Mesenchymal stem cell (in vitro differentiated cells and primary cell): ENCODE results near the gene IL4.

Experiments used
- DNase-seq: peaks from one replicate; pipeline ENCODE4 v3.0.0-alpha.2; 2013
- H2AFZ ChIP-seq: one replicate; pipeline ENCODE4 v1.6.1; 2013; ENCODE audit warnings: low read depth, mild to moderate bottlenecking, control low read depth, inconsistent platforms, low read length, moderate library complexity
- H2AK5ac ChIP-seq: 2 replicates; pipeline ENCODE4 v1.6.1; 2013; ENCODE audit warnings: low read length, moderate library complexity, mild to moderate bottlenecking, inconsistent platforms; ENCODE audit not compliant: severe bottlenecking
- H2BK120ac ChIP-seq: one replicate; pipeline ENCODE4 v1.6.1; 2013; ENCODE audit warnings: low read depth, mild to moderate bottlenecking, inconsistent platforms, low read length, moderate library complexity
- H2BK12ac ChIP-seq, 2 experiments: one replicate each; pipeline ENCODE4 v1.6.1; 2013; ENCODE audit warnings: inconsistent platforms in 2 of 2, low read length in 2 of 2, mild to moderate bottlenecking in 2 of 2, moderate library complexity in 2 of 2, control low read depth in 1 of 2
- H2BK15ac ChIP-seq: one replicate; pipeline ENCODE4 v1.6.1; 2013; ENCODE audit warnings: mild to moderate bottlenecking, low read depth, inconsistent platforms; ENCODE audit not compliant: poor library complexity, severe bottlenecking
- H2BK5ac ChIP-seq: 2 replicates; pipeline ENCODE4 v1.6.1; 2013; ENCODE audit warnings: low read depth, mild to moderate bottlenecking, low read length, control low read depth, inconsistent platforms; ENCODE audit not compliant: poor library complexity, severe bottlenecking
- H3K14ac ChIP-seq, 2 experiments: one replicate each; pipeline ENCODE4 v1.6.1; 2013; ENCODE audit warnings: inconsistent platforms in 2 of 2, low read length in 2 of 2, control low read depth in 1 of 2, mild to moderate bottlenecking in 1 of 2, moderate library complexity in 1 of 2
- H3K18ac ChIP-seq, 2 experiments: one replicate each; pipeline ENCODE4 v1.6.1; 2013; ENCODE audit warnings: inconsistent platforms in 2 of 2, low read length in 2 of 2, control low read depth in 1 of 2, low read depth in 1 of 2, mild to moderate bottlenecking in 1 of 2
- H3K23ac ChIP-seq, 2 experiments: one replicate each; pipeline ENCODE4 v1.6.1; 2013; ENCODE audit warnings: inconsistent platforms in 2 of 2, low read length in 2 of 2, mild to moderate bottlenecking in 2 of 2, moderate library complexity in 2 of 2, control low read depth in 1 of 2
- H3K27ac ChIP-seq: 2 replicates; pipeline ENCODE4 v1.5.1; 2013; ENCODE audit warnings: mild to moderate bottlenecking, moderate library complexity, low read length, control low read depth, inconsistent platforms; ENCODE audit not compliant: poor library complexity, severe bottlenecking
- H3K27me3 ChIP-seq, 2 experiments: 2 replicates each; pipeline versions ENCODE4 v1.6.1 to v1.7.0; 2013; ENCODE audit warnings: low read length in 2 of 2, mild to moderate bottlenecking in 2 of 2, moderate library complexity in 2 of 2, control low read depth in 1 of 2, inconsistent platforms in 1 of 2; ENCODE audit not compliant: control insufficient read depth in 1 of 2, insufficient read depth in 1 of 2
- H3K36me3 ChIP-seq, 2 experiments: 2 replicates each; pipeline versions ENCODE4 v1.6.1 to v1.7.0; 2013; ENCODE audit warnings: low read length in 2 of 2, control low read depth in 1 of 2, inconsistent platforms in 1 of 2, low read depth in 1 of 2, mild to moderate bottlenecking in 1 of 2; ENCODE audit not compliant: insufficient read depth in 2 of 2, control insufficient read depth in 1 of 2
- H3K4ac ChIP-seq, 2 experiments: one replicate each; pipeline ENCODE4 v1.6.1; 2013; ENCODE audit warnings: inconsistent platforms in 2 of 2, low read length in 2 of 2, mild to moderate bottlenecking in 2 of 2, moderate library complexity in 2 of 2, control low read depth in 1 of 2, low read depth in 1 of 2
- H3K4me1 ChIP-seq: 2 replicates; pipeline ENCODE4 v1.6.1; 2013; ENCODE audit warnings: low read depth, low read length, control low read depth; ENCODE audit not compliant: control insufficient read depth, insufficient read depth
- H3K4me2 ChIP-seq: 2 replicates; pipeline ENCODE4 v1.6.1; 2013; ENCODE audit warnings: low read length, mild to moderate bottlenecking, inconsistent platforms; ENCODE audit not compliant: poor library complexity, severe bottlenecking
- H3K4me3 ChIP-seq, 2 experiments: 2 replicates each; pipeline versions ENCODE4 v1.5.1 to v1.7.0; 2013; ENCODE audit warnings: low read length in 2 of 2, mild to moderate bottlenecking in 2 of 2, control low read depth in 1 of 2, low read depth in 1 of 2; ENCODE audit not compliant: insufficient read depth in 1 of 2
- H3K79me1 ChIP-seq: replicated peaks from 2 replicates; pipeline ENCODE4 v1.6.1; 2013; ENCODE audit warnings: mild to moderate bottlenecking, control low read depth, low read length, inconsistent platforms; ENCODE audit not compliant: poor library complexity, severe bottlenecking
- H3K9ac ChIP-seq: 2 replicates; pipeline ENCODE4 v1.7.0; 2013; ENCODE audit warnings: mild to moderate bottlenecking, low read length, moderate library complexity
- H3K9me3 ChIP-seq: 2 replicates; pipeline ENCODE4 v1.7.0; 2013; ENCODE audit warnings: mild to moderate bottlenecking, low read length; ENCODE audit not compliant: control insufficient read depth
- H4K8ac ChIP-seq: one replicate; pipeline ENCODE4 v1.6.1; 2013; ENCODE audit warnings: inconsistent platforms, mild to moderate bottlenecking, low read length, moderate library complexity
- H4K91ac ChIP-seq: one replicate; pipeline ENCODE4 v1.6.1; 2013; ENCODE audit warnings: mild to moderate bottlenecking, low read length, inconsistent platforms
- WGBS: methylation state at CpG from one replicate; pipeline ENCODE4 v1.1.7; 2013; ENCODE audit warnings: mixed read lengths; 5-methylcytosine and 5-hydroxymethylcytosine counted together

The IL4 gene

GRCh38 chr5:132646583-132647266 lies 27.1 kb upstream of the IL4 start:
- H2BK12ac ChIP-seq, result no peak overlapping the region
- H3K4me1 ChIP-seq, result no peaks in the 10 kb centered on the region
- H3K36me3 ChIP-seq, result peaks cover 8 to 25% of the 10 kb centered on the region in 2 experiments
- no peak overlapping the region for H4K91ac ChIP-seq
- WGBS, result 88% methylated on average over 8 of the region's 11 CpGs
- H3K14ac ChIP-seq, result peak overlapping the region in 1 of 2 experiments; percentile 12
- no peak overlapping the region for H3K4ac ChIP-seq
- H3K4me2 ChIP-seq, result no peak overlapping the region
- H3K9me3 ChIP-seq, result no peaks in the 10 kb centered on the region
- no peak overlapping the region for H3K9ac ChIP-seq
- no peak overlapping the region for H2BK120ac ChIP-seq
- H2BK15ac ChIP-seq, result no peak overlapping the region
- no peak overlapping the region for H3K4me3 ChIP-seq
- no peaks in the 10 kb centered on the region for H3K27me3 ChIP-seq
- H3K79me1 ChIP-seq, result no peaks in the 10 kb centered on the region
- no peak overlapping the region for H3K18ac ChIP-seq
- DNase-seq, result no peak
- H3K27ac ChIP-seq, result no peak overlapping the region
- H4K8ac ChIP-seq, result no peak overlapping the region
- no peak overlapping the region for H3K23ac ChIP-seq
- no peak overlapping the region for H2AFZ ChIP-seq
- H2BK5ac ChIP-seq, result no peak overlapping the region
- H2AK5ac ChIP-seq, result no peak overlapping the region

GRCh38 chr5:132647473-132647872 lies 26.3 kb upstream of the IL4 start:
- H2AFZ ChIP-seq, result no peak overlapping the region
- H3K27ac ChIP-seq, result no peak overlapping the region
- H3K9ac ChIP-seq, result no peak overlapping the region
- WGBS, result 85% methylated on average over 2 of the region's 2 CpGs
- H3K4ac ChIP-seq, result no peak overlapping the region
- no peak overlapping the region for H2AK5ac ChIP-seq
- H4K8ac ChIP-seq, result no peak overlapping the region
- no peak for DNase-seq
- H3K14ac ChIP-seq, result no peak overlapping the region
- no peak overlapping the region for H4K91ac ChIP-seq
- no peaks in the 10 kb centered on the region for H3K4me1 ChIP-seq
- no peaks in the 10 kb centered on the region for H3K79me1 ChIP-seq
- no peaks in the 10 kb centered on the region for H3K9me3 ChIP-seq
- no peak overlapping the region for H3K23ac ChIP-seq
- H2BK15ac ChIP-seq, result no peak overlapping the region
- peaks cover 0 to 3% of the 10 kb centered on the region in 2 experiments for H3K27me3 ChIP-seq
- H2BK12ac ChIP-seq, result no peak overlapping the region
- H2BK120ac ChIP-seq, result no peak overlapping the region
- no peak overlapping the region for H2BK5ac ChIP-seq
- no peak overlapping the region for H3K4me2 ChIP-seq
- H3K18ac ChIP-seq, result no peak overlapping the region
- H3K36me3 ChIP-seq, result peaks cover 6 to 17% of the 10 kb centered on the region in 2 experiments
- H3K4me3 ChIP-seq, result no peak overlapping the region

- Histone ChIP-seq H4K91ac (no peak overlapping the region), H2BK15ac (no peak overlapping the region), H3K14ac (no peak overlapping the region), H3K18ac (no peak overlapping the region), H3K9ac (no peak overlapping the region), H3K4me2 (no peak overlapping the region), H2BK120ac (no peak overlapping the region), H3K4ac (no peak overlapping the region), H3K23ac (no peak overlapping the region), H2BK12ac (no peak overlapping the region), H3K4me1 (no peaks in the 10 kb centered on the region), H2BK5ac (no peak overlapping the region), H2AK5ac (no peak overlapping the region), H3K79me1 (no peaks in the 10 kb centered on the region), H4K8ac (no peak overlapping the region), H2AFZ (no peak overlapping the region), H3K27ac (no peak overlapping the region), H3K36me3 (peaks cover 0 to 8% of the 10 kb centered on the region in 2 experiments), H3K9me3 (no peaks in the 10 kb centered on the region), H3K27me3 (peaks cover 0 to 7% of the 10 kb centered on the region in 2 experiments), H3K4me3 (no peak overlapping the region)
- WGBS, result no CpG with 5 or more reads among the region's 1 CpG
- no peak for DNase-seq
These were observed 25.4 kb upstream of the IL4 start for GRCh38 chr5:132648355-132648754.

GRCh38 chr5:132651838-132652469 lies 21.8 kb upstream of the IL4 start:
- Histone ChIP-seq H4K91ac (no peak overlapping the region), H3K4ac (no peak overlapping the region), H2BK15ac (no peak overlapping the region), H3K14ac (no peak overlapping the region), H4K8ac (no peak overlapping the region), H2BK12ac (no peak overlapping the region), H3K18ac (no peak overlapping the region), H3K36me3 (no peaks in the 10 kb centered on the region), H3K4me2 (no peak overlapping the region), H3K9ac (no peak overlapping the region), H3K79me1 (no peaks in the 10 kb centered on the region), H3K27ac (no peak overlapping the region), H3K27me3 (peaks cover 18 to 31% of the 10 kb centered on the region in 2 experiments), H3K4me3 (no peak overlapping the region), H2BK5ac (no peak overlapping the region), H2AFZ (no peak overlapping the region), H3K4me1 (peaks cover 12% of the 10 kb centered on the region), H3K9me3 (no peaks in the 10 kb centered on the region), H3K23ac (no peak overlapping the region), H2AK5ac (no peak overlapping the region), H2BK120ac (no peak overlapping the region)
- no peak for DNase-seq
- 97% methylated on average over 3 of the region's 4 CpGs for WGBS
